ENCODE measurements around the gene PLIN5.

The PLIN5 gene

DNA sequence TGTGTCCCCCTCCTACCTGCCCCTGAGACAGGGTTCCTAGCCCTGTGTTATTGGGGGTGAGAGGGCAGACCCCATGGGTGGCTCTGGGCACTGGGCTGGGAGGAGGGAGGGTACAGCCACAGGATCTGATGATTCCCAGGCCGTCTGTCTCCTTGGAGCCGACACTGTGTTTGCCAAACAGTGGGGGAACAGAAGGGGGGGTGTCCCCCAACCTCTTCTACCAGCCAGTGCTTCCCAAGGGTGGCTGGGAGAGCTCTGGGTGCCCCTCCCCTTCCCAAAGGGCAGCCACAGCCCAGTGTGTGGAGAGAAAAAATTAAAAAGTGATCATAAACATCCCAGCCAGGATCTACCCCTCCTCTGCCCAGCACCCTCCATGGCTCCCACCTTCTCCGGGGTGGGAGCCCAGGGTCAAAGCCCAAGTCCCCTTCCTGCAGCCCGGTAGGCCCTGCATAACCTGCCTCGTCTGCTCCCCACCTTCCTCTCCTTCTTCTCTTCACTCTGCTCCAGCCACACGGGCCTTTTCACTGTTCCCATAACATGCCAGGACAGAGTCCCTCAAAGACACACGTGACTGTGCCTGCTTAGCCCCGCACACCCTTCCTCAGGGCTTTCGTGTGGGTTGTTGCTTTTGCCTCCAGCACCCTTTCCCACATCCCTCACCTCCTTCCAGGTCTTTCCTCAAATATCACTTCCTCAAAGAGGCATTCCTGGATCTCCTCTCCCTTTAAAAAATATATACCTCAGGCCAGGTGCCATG is 15.3 kb downstream of the PLIN5 start:
- DNase-seq, result no peak

DNA sequence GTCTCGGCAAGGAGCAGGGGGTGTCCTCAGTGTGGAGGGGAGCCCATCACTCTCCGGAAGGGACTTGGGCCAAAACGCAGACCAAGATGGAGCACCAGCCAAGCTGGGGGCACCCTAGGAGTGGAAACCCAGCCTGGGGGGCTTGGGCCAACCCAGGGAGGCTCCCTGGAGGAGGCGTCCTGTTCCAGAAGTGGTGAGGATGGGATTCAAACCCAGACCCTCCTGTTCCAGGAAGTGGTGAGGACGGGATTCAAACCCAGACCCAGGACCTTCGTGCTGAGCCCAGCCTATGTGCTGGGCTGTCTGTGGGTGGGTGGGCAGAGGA is 15.9 kb downstream of the PLIN5 start:
- DNase-seq, result no peak

DNA sequence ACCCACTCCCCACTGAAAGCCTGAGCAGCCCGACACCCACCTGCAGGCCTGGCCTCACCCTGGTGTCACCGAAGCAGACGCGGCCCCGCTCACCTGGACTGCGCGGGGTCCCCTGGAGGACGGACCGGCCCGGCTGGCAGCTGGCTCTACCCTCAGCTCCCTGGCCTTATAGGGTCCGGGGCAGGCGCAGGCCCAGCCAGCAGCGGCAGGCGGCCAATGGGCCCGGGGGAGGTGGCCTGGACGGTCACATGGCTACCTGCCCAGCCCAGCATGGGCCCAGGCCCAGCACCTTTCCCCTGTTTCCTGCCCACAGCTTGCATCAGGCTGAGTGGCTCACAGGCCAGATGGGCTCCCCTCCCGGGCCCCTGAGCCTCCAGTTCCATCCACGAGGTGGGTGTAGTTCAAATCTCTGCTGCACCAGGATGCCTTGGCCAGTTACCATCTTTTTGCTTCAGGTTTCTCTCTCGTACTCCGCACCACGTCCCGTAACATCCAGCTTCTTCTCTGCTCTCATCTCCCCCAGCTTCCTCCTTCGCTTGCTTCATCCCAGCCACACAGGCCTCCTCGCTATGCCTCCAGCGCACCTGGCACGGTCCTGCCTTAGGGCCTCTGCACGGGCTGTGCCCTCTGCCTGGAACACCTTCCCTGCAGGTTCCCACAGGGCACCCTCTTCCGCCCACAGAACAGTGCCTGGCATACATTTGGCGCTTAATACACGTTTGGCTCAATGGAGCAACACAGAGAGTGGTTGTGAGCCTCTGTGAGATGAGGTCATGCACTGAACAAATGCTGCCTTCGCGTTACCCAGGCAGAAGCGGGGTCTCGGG is 16.5 kb downstream of the PLIN5 start, which contains the start of gene PLIN4:
Gene PLIN4 (minus strand): TSS at position 142 of the 827 bp plus-strand sequence. CDS start 214 bp downstream, outside the sequence.
- no peak for DNase-seq

DNA sequence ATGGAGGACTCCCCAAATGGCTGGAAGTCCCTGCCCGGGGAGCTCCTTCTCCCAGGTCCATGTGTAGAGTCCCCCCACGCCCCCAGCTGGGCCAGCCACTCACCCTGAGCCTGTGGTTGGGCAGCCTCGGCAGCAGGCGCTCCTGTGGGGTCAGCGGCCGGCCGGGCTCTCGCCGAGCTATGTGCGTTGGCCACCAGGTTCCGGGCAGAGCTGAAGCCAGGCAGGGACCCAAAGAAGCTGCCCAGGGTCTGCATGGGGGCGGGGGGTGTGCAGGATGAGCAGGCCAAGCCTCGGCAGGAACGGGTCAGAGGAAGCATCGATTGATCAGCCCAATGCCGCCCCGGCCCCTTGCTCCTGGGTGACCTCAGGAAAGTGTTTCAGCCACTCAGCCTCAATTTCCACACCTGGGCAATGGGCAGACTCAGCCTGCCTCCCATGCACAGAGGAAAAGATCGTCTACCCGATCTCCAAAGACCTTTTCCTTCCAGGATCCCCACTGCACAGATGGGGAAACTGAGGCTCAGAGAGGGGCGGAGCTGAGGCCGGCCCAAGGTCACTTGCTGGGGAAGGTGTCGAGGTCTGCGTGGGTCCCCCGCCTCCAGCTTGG is 17.5 kb downstream of the PLIN5 start:
- DNase-seq, result no peak

DNA sequence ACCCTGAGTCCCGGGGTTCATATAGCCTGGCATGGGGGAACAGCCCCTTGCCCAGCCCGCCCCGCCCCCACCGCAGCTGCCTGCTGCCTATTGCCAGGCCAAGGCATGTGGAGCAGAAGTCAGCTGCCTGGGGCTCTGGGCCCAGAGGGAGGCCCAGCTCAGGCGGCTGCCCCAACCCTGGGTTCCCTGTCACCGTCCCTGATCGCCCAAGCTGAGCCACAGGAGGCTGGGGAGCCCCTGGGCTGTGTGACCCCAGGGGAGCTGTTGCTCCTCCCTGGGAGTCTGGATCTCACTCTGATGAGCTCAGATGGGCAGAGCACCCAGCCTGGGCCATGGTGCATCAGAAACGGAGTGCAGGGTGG is 18.1 kb downstream of the PLIN5 start:
- DNase-seq, result no peak

DNA sequence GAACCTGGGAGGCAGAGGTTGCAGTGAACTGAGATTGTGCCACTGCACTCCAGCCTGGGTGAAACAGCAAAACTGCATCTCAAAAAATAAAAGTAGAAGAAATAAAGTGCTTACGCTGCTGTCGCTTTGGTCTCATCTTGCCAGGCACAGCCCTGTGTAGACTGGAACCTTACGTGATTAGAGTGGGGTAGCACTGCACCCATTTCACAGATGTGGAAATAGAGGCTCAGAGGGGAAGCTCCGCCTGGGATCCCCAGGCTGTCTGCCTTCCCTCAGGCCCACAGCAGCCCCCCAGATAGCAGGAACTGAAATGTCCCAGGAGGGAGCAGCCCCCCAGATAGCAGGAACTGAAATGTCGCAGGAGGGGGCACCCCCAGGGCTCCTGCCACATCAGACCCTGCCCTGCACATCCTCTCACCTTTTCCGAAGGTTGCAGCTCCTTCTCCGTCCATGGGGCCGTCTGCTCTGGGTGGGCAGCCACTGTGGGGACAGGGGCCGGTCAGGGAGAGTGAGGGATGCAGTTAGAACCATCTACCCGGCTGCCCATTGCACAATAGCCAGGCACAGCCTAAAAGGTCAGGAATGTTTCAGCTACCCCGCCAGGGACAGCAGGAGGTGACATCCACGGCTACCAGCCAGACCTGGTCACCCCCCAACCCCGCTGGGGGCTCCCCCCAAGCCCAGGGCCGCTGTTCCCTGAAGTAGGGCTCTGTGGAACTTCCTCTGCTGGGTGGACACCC is 18.7 kb downstream of the PLIN5 start:
- DNase-seq, result no peak

DNA sequence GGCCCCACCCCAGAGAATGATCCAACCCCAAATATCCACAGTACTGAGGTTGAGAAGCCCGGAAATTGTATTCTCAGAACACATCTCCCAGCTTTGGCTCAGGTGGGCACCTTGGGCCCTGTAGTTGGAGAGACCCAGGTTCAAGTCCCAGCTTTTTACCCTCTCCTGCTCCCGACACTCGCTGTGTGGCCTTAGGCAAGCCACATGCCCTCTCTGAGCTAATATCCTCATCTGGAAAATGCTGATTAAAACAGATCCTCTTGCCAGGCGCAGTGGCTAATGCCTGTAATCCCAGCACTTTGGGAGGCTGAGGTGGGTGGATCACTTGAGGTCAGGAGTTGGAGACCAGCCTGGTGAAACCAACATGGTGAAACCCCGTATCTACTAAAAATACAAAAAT is 19.3 kb downstream of the PLIN5 start:
- DNase-seq, result no peak

DNA sequence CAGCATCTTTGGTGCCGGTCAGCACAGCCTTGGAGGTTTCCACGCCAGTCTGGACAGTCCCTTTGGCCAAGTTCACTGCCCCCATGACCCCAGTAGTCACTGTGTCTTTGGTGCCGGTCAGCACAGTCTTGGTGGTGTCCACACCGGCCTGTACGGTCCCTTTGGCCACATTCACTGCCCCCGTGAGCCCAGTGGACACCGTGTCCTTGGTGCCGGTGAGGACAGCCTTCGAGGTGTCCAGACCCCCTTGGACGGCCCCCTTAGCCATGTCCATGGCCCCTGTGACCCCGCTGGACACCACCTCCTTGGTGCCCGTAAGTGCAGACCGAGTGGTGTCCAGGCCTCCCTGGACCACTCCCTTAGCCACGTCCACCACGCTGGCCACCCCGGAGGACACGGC is 21.8 kb downstream of the PLIN5 start:
- DNase-seq, result no peak

DNA sequence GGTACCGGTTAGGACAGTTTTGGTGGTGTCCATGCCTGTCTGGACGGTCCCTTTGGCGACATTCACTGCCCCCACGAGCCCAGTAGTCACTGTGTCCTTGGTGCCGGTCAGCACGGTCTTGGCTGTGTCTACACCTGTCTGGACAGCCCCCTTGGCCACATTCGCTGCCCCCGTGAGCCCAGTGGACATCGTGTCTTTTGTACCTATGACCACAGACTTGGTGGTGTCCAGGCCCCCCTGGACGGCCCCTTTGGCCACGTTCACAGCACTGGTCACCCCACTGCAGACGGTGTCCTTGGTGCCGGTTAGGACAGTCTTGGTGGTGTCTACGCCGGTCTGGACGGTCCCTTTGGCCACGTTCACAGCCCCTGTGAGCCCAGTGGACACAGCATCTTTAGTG is 23.0 kb downstream of the PLIN5 start:
- DNase-seq, result no peak

DNA sequence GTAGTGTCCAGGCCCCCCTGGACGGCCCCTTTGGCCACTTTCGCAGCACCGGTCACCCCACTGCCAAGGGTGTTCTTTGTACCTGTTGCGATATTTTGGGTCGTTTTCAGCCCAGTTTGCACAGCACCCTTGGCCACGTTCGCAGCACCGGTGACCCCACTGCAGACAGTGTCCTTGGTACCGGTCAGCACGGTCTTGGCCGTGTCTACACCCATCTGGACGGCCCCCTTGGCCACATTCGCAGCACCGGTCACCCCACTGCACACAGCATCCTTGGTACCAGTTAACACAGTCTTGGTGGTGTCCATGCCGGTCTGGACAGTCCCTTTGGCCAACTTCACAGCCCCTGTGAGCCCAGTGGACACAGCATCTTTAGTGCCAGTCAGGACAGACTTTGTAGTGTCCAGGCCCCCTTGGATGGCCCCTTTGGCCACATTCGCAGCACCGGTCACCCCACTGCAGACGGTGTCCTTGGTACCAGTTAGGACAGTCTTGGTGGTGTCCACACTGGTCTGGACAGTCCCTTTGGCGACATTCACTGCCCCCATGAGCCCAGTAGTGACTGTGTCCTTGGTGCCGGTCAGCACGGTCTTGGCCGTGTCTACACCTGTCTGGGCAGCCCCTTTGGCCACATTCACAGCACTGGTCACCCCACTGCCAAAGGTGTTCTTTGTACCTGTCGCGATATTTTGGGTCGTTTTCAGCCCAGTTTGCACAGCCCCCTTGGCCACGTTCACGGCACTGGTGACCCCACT is 23.5 kb downstream of the PLIN5 start:
- no peak for DNase-seq

DNA sequence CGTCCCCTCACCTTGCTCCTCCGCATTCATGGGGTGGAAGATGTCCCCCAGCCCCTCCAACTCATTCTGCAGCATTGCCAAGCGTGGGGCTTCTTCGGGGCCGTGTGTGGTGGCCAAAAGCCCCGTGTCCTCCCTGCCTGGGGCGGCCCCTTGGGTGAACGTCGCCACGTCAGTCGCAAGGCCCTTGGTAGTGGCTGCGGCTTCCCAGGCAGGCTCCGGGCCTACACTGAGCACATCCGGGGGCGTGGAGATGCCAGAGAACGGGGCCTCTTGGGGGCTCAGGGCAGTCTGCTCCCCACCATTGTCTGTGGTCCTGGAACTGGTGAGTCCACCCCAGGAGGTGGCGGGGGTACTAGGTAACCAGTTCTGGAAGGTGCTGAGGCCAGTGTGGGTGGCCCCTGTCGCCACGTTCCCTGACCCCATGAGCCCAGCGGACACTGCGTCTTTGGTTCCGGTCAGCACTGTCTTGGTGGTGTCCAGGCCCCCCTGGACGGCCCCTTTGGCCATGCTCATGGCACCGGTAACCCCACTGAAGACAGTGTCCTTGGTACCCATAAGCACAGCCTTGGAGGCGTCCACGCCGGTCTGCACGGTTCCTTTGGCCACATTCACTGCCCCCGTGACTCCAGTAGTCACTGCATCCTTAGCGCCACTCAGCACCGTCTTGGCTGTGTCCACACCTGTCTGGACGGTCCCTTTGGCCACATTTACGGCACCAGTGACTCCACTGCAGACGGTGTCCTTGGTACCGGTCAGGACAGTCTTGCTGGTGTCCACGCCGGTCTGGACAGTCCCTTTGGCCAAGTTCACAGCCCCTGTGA is 24.4 kb downstream of the PLIN5 start:
- DNase-seq, result no peak

DNA sequence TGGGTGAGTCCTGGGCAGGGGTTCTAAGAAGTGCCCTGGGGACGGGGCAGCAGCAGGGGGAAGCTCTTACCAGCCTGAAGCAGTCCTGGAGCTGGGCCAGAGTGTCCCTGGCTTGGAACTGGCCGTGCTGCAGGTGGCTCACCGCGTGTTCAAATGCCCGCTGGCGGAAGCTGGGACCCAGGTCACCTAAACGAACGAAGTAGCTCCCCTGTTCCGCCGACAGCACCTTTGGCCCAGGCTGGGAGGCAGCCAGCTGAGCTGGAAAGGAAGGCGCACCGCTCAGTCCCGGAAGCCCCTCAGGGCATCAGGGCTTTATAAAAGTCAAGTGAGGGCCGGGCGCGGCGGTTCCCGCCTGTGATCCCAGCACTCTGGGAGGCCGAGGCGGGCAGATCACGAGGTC is 26.3 kb downstream of the PLIN5 start:
- no peak for DNase-seq

DNA sequence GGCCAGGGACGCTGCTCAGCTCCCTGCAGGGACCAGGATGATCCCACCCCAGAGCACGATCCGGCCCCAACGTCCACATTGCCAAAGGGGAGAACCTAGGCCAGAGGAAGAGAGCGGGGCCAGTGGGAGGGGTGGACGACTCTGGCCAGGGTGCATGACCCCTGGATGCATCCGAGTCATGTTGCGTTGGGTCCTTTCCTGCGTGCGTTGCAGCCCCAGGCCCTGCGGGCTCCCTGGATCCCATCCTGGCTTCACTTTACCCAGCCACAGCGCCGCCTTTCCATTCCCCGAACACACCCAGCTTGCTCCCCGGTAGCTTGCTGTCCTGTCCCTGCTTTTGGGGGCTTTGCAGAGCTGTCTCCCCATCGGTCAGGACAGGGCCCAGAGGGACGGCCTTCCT is 27.2 kb downstream of the PLIN5 start:
- no peak for DNase-seq

DNA sequence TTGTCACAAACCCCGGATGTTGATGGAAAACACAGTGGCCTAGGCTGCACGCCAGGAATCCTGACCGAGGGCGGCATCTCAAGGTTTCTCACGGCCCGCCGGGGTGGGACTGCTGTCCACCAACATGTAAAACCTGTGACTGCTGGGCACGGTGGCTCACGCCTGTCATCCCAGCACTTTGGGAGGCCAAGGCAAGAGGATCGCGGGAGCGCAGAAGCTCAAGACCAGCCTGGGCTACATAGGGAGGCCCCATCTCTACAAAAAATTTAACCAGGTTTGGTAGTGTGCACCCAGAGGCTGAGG is 27.9 kb downstream of the PLIN5 start:
- no peak for DNase-seq

DNA sequence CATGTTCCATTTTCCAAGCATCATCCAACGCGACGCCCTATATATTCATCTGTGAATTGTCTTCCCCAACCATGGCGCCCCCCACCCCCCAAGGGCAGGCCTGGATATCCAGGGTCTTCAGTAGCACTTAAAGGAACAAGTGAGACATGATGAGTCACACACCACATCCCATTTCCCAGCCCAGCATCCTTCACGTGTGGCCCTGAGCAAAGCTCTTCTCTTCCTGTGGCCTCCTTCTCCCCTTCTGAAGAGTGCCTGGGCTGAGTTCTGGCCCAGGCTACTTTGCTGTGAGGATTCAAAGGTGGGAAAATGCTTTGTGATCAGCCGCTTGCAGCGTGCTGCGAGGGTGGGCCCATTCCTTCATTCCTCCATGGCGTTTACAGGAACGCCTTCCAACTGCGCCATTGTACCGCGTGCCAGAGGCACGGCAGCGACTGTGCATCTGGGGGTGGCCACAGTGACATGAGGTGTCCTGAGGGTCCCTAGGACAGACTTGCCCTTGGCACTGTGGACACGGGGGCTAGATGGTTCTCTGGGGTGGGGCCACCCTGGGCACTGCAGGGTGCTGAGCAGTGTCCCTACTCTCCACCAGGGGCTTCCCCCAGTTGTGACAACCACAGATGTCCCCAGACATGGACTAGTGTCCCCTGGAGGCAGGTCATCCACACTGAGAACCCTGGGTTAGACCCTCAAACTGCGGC is 28.4 kb downstream of the PLIN5 start:
- no peak for DNase-seq

DNA sequence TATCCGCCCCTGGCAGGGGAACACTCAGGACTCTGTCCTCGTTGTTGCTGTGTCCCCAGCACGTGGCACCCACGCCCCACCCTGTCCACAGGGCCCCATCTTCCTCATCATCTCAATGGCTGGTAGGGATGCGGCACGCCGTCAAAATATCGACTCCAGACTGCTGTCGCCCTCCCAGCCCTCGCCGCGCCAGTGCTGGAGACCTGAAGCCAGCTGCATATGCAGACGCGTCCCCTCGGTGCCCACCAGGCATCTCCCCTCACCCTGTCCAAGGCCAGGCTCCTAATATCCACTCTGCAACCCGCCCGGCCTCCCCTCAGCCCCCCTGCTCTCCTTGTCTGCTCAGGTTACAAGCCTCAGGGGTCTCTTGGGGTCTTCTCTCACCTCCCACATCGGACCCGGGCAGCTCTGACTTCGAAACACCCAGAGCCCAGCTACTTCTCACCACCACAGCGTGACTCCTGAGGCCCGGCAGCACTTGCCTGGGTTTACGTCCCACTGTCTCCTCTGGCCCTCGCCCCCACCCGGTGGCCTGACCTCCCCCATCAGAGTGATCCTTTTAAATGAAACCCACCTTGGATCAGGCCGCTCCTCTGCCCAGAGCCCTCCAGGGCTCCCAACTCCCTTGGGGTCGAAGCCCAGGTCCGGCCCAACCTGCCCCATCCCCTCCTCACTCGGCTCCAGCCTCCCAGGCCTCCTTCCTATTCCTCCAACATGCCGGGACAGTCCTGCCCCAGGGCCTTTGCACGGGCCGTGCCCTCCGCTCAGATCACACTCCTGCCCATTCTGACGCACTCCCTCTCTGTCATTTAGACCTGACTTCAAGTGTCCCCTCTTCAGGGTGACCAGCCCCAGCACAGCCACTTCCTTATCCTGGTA is 29.2 kb downstream of the PLIN5 start:
- no peak for DNase-seq

DNA sequence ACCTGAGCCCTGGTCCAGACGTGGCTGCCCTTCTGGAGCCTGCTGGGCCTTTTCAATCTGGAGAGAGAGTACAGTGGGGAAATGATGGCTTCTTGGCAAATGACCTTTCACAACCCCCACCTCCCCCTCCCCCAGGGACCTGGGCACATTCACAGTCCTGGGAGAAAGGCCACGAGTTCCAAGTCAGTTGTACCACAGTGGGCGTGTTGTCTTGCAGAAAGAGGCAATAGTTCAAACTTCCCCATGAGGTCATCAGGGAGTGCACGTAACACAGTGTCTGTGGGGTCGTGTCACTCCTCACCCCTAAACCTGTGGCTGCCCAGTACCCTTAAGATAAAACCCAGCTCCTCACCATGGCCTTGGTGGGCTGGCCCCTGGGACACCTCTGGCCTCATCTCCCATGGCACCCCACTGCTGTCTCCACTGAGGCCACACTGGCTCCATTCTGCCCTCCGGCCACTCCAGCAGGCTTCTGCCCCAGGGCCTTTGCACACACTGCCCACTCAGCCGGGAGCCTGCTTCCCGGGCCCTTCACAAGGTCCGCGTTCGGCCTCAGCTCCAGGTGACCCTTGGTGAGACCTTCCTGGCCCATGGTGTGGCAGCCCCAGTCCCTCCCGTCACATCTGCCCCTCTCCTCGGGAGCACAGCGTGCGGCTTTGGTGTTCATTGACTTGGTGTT is 30.0 kb downstream of the PLIN5 start:
- DNase-seq, result no peak

DNA sequence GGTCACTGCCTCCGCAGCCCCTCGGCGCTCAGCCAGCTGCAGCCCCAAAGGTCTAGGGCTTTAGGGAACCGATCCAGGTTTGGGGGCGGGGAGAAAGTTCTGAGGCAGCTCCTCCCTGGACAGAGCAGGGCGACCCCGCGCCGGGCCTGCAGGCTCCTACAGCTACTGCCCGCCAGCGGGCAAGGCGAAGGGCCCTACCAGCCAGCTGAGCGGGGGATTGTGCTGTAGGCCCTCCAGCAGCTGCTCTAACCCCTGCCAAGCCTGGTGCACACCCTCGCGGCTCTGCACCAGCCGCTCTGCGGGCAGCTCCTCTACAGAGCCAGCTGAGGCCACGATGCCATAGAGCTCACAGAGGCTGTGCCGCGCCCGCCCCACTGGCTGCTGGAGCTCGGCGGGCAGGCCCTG is 30.7 kb downstream of the PLIN5 start:
- no peak for DNase-seq

DNA sequence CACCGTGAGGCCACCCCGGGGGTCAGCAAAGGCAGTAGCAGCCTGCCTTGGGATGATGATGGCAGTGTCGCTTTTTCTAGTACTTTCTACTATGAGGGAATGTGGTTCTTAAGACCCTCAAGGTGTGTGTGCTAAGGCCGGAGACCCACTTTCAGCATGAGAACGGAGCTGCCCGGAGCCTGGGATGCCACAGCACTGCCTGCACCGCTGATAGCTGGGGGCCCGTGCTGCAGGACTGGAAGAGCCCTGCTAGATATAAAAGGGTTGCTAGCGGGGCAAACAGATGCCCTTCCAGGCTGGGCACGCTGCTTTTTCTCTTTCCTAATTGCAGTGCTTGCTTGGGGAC is 31.2 kb downstream of the PLIN5 start:
- DNase-seq, result no peak

All from amniotic stem cell (primary cell).